HG02981 (cell line): ENCODE data around the gene RHOBTB1.

ENCODE experiments used
- ATAC-seq: cut with Tn5 transposase; IDR thresholded peaks from one replicate; pipeline ENCODE4 v1.9.1; 2021; ENCODE audit warnings: mild to moderate bottlenecking, moderate library complexity; ENCODE audit not compliant: unreplicated experiment

Gene RHOBTB1

DNA sequence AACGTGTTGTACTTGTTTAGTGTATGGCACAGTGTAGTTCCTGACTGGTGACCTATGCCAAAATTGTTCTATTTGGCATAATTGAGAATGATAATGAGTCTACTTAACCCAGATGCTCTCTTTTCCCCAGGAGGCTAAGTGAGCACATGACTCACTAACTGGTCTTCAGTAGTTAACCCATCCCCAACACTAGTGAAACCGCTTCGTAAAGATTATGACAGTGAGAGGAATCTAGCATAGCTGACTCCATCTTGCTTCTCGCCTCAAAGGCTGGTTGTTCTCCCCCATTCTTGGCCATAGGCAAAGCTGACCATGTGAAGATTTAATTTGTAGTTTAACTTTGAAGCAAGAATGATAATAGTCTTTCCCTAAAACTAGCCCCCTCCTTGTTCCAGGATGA lies 118.5 kb downstream of the RHOBTB1 start:
- ATAC-seq = no peak

DNA sequence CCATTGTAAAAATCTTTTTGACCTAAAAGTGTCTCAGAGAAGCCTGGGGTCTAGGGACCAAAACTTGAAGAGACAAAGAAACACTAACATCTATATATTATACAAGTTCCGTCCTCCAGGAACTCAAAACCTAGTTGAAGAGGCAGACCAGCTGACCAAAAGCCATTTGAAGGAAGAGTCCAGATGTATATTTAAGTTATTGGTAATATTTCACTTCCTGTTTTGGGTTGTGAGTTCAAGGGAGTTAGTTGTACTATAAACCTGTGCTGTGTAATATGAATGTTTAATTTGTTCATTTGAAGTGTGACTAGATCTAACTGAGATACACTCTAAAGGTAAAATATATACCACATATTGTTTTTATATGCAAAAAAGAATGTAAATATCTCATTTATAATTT lies 120.7 kb downstream of the RHOBTB1 start:
- no peak for ATAC-seq

DNA sequence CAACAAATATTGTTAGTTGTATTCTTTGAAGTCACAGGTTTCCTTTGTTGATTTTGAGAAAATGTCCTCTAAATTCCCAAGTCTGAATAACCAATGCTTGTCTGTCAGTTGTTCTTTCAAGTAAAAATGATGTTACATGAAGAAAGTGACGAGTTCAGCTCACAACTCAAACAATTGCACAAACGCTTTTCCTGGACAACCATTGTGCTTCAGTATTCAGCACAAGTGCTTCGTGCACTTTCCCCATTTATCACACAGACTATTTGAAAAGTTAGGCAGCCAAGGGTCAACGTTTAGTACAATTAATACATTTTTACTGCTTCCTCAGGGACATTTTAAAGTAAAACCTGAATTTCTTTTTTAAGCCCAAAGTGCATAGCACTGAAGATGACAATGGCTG lies 121.2 kb downstream of the RHOBTB1 start:
- ATAC-seq = no peak

DNA sequence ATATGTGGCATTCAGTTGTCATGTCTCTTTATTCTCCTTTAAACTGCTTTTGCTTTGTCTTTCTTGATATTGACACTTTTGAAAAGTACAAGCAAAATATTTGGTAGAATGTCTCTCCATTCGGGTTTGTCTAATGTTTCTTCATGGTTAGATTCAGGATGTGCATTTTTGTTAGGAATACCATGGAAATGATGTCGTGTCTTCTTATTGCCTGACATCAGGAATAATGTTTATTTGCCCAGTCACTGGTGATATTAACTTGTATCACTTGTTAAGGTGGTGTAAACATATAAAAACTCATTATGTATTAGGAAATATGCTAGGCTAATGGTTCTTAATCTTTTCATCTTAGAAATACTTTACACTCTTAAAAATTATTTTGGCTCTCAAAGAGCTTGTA lies 122.3 kb downstream of the RHOBTB1 start:
- ATAC-seq = no peak

DNA sequence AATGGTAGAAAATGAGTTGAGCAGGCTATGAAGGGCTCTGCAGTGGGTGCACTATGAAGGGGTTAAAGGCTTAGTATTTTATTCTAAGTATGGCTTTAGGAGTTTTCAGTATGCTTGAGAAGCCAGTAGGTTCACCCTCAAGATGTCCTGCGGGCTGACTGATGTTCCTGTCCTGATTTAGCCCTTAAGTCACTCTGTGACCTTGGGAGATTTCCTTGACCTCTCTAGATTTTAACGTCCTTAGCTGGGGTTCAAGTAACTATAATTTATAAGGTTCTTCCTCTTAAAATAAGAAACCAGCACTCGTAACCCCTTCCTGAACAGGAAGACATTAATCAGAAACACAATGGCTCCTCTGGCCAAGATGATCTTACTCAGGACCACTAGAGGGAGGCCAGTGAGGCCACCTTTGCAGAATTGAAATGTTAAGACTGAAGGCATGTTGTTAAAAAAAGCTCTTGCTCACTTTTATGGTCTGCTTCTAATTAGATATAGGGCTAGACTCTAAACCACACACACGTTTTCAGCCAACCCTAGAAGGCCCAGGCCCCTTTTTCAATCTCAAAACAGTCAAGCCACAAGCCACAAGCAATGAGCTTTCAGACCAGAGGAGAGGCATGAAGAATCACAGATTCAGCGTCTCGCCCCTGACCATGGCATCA lies 123.8 kb downstream of the RHOBTB1 start:
- ATAC-seq = peak; percentile 84
